ENCODE measurements around the gene GPR183.

The GPR183 gene

GRCh38 chr13:99293178-99293577, 14.0 kb downstream of the GPR183 start:
- no peak for DNase-seq (ENCODE audit: low spot score)
- TF ChIP-seq CTCF (IDR thresholded peaks at IDR 0.05; ENCODE audit: extremely low read depth, missing control alignments): no peak

- no peak for DNase-seq (ENCODE audit: low spot score)
- no peak for TF ChIP-seq CTCF (IDR thresholded peaks at IDR 0.05; ENCODE audit: extremely low read depth, missing control alignments)
Measured at GRCh38 chr13:99290894-99291293, 16.3 kb downstream of the GPR183 start.

GRCh38 chr13:99289674-99290337, 17.4 kb downstream of the GPR183 start:
- TF ChIP-seq CTCF (IDR thresholded peaks at IDR 0.05; ENCODE audit: extremely low read depth, missing control alignments): no peak
- no peak for DNase-seq (ENCODE audit: low spot score)

GRCh38 chr13:99289271-99289670, 17.9 kb downstream of the GPR183 start:
- TF ChIP-seq CTCF (IDR thresholded peaks at IDR 0.05; ENCODE audit: extremely low read depth, missing control alignments): no peak
- no peak for DNase-seq (ENCODE audit: low spot score)

GRCh38 chr13:99288089-99288488, 19.1 kb downstream of the GPR183 start:
- TF ChIP-seq CTCF (IDR thresholded peaks at IDR 0.05; ENCODE audit: extremely low read depth, missing control alignments): no peak
- peak; percentile 63 for DNase-seq (ENCODE audit: low spot score)

GRCh38 chr13:99287551-99287950, 19.6 kb downstream of the GPR183 start:
- no peak for DNase-seq (ENCODE audit: low spot score)
- TF ChIP-seq CTCF (IDR thresholded peaks at IDR 0.05; ENCODE audit: extremely low read depth, missing control alignments): no peak

GRCh38 chr13:99285432-99286182, 21.6 kb downstream of the GPR183 start:
- DNase-seq (ENCODE audit: low spot score): no peak
- no peak for TF ChIP-seq CTCF (IDR thresholded peaks at IDR 0.05; ENCODE audit: extremely low read depth, missing control alignments)

All from GM20000 (cell line).